ENCODE measurements around the gene PRXL2B.
A peak's percentile ranks its signal among the peaks of the same experiment; 100 is the strongest.
"Not testable (repeated sequence)": the region's sequence is repeated elsewhere in the genome, so short reads cannot be mapped to it uniquely, and the experiment has no call there.

The PRXL2B gene

DNA sequence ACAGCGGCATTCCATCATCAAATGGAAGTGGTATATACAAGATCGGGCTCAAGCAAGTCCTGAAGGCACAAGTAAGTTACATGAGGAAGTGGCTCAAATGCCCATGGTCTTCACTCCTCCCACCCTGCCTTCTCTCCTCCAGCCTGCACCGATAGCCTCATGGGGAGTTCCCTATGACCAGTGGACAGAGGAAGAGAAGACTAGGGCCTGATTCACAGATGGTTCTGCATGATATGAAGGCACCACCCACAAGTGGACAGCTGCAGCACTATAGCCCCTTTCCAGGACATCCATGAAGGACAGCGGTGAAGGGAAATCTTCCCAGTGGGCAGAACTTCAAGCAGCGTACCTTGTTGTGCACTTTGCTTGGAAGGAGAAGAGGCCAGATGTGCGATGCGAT is 39.2 kb downstream of the PRXL2B start:
- ATAC-seq, DNase-seq, H3K4me3 Mint-ChIP-seq, H3K27ac Mint-ChIP-seq: not testable (repeated sequence)
- Mint-ChIP-seq H3K27me3 (peaks cover 59% of the 10 kb centered on the region), H3K9me3 (peaks cover 0 to 16% of the 10 kb centered on the region in 2 donors), H3K4me1 (peaks cover 31% of the 10 kb centered on the region)

GRCh38 chr1:2627746-2628145 is 41.2 kb downstream of the PRXL2B start:
- peaks cover 0 to 10% of the 10 kb centered on the region in 2 donors for H3K9me3 Mint-ChIP-seq
- H3K4me3 Mint-ChIP-seq = peak overlapping the region in 1 of 2 donors; percentile 26
- ATAC-seq = no peak
- peaks cover 77% of the 10 kb centered on the region for H3K27me3 Mint-ChIP-seq
- no peak for DNase-seq
- H3K4me1 Mint-ChIP-seq = peaks cover 37% of the 10 kb centered on the region
- H3K27ac Mint-ChIP-seq = no peak overlapping the region

DNA sequence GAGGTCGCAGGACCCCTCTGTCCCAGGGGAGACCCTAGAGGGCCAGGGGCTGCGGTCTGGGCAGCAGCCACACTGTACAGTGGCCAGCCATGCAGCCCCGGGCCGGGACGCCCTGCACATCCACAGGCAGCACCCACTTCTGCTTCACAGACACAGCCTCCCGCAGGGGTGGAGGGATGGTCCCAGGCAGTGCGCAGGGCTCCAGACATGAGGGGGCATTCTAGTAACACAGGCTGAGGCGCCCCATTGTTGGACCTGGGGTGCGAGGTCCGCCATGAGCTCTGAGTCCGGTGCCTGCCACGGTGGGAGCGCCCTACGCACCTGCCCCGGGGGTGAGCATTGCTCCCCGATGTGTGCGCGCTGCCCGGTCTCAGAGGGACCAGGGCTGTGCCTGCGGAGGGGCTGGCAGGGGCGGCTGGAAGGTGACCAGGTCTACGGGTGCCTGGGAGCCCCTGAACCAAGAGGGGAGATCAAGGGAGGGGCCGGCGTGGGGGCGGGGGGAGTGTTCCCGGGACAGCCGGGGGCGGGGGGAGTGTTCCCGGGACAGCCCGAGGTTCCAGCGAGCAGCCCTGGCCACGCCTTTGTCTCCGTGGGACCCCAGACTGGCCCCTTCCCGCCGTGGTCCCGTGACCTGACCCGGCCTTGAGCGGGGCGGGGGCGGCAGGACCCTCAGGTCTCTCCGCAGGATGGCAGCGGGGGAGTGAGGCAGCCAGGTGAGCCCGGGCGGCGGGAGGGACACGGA is 41.8 kb downstream of the PRXL2B start:
- H3K27me3 Mint-ChIP-seq = peaks cover 77% of the 10 kb centered on the region
- ATAC-seq = peak; percentile 50
- peaks cover 37% of the 10 kb centered on the region for H3K4me1 Mint-ChIP-seq
- peaks cover 0 to 10% of the 10 kb centered on the region in 2 donors for H3K9me3 Mint-ChIP-seq
- peak overlapping the region; percentile 44 to 70 for H3K4me3 Mint-ChIP-seq
- no peak overlapping the region for H3K27ac Mint-ChIP-seq
- DNase-seq = no peak

GRCh38 chr1:2628933-2629626 is 42.5 kb downstream of the PRXL2B start:
- peaks cover 0 to 10% of the 10 kb centered on the region in 2 donors for H3K9me3 Mint-ChIP-seq
- peak overlapping the region in 1 of 2 donors; percentile 21 for H3K4me3 Mint-ChIP-seq
- DNase-seq = no peak
- peaks cover 77% of the 10 kb centered on the region for H3K27me3 Mint-ChIP-seq
- H3K4me1 Mint-ChIP-seq = peaks cover 32% of the 10 kb centered on the region
- H3K27ac Mint-ChIP-seq = no peak overlapping the region
- ATAC-seq = peak; percentile 49

- peak overlapping the region in 1 of 2 donors; percentile 26 for H3K4me3 Mint-ChIP-seq
These were observed 43.3 kb downstream of the PRXL2B start for GRCh38 chr1:2629627-2630497.

DNA sequence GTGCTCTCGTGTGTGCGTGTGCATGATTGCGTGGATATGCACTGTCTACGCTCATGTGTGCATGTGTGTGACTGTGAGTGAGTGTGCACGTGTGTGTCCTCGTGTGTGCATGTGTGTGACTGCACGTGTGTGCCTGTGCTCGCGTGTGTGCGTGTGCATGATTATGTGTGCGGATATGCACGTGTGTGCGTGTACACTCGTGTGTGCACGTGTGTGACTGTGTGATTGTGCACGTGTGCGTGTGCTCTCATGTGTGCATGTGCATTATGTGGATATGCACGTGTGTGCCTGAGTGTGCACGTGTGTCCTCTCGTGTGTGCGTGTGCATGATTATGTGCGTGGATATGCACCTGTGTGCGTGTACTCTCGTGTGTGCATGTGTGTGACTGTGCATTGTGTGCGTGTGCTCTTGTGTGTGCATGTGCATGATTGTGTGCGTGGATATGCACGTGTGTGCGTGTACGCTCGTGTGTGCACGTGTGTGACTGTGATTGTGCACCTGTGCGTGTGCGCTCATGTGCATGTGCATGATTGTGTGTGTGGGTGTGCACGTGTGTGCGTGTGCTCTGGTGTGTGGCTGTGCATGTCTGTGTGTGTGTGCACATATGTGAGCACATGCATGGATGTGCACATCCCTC is 44.0 kb downstream of the PRXL2B start:
- Mint-ChIP-seq H3K4me3 (no peak overlapping the region), H3K27ac (no peak overlapping the region)
- no peak for DNase-seq

More at GRCh38 chr1:2629627-2630497, 43.3 kb downstream of the PRXL2B start:
- Mint-ChIP-seq H3K27ac (no peak overlapping the region), H3K27me3 (peaks cover 71% of the 10 kb centered on the region), H3K4me1 (peaks cover 31% of the 10 kb centered on the region), H3K9me3 (peaks cover 0 to 10% of the 10 kb centered on the region in 2 donors)
- DNase-seq (no peak), ATAC-seq (no peak)

DNA sequence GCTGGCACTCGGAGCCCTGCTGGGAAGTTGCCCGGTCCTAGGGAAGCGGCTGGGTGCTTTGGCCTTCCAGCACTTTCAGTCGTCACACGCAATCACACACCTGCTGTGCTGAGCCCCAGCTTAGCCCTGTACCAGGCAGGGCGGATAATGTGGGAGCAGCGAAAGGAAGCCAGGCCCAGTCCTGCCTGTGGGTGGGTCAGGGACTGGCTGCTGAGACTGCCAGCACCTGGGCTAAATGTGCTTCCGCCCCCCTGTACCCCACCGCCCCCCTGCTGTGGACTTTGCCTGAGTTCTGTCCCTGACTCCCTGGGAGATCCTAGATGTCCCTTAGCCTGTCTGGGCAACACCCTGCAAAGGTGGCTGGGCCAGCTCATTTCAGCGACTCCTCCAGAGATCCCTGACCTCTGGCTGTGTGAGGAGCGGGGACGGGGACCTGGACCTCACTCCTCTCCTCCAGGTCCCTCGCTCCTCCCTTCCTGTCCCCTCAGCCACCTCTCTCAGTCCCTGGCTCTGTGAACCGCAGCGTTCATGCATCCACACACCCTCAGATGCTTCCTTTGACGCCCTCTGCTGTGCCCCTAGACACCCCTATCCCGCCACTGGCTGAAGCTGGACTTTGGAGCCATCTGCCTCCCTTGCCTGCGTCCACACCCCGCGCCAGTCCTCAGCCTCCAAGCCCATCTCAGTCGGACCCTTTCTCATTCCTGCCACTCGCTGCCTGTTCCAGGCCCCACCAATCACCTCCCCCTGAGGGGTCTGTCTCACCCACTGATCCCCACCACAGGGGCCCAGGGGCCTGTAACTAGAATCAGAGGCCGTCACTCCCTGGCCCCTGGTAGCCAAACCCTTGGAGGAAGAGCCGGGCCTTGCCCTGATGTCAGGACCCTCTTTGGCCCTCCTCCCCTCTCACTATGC is 44.8 kb downstream of the PRXL2B start:
- Mint-ChIP-seq H3K9me3 (peaks cover 0 to 15% of the 10 kb centered on the region in 2 donors), H3K4me1 (peaks cover 31% of the 10 kb centered on the region), H3K27me3 (peaks cover 62% of the 10 kb centered on the region), H3K4me3 (no peak overlapping the region), H3K27ac (no peak overlapping the region)
- ATAC-seq (no peak), DNase-seq (no peak)

More for the DNA sequence above, 44.0 kb downstream of the PRXL2B start:
- no peak for ATAC-seq
- H3K9me3 Mint-ChIP-seq = peaks cover 0 to 10% of the 10 kb centered on the region in 2 donors
- H3K4me1 Mint-ChIP-seq = peaks cover 31% of the 10 kb centered on the region
- peaks cover 65% of the 10 kb centered on the region for H3K27me3 Mint-ChIP-seq

DNA sequence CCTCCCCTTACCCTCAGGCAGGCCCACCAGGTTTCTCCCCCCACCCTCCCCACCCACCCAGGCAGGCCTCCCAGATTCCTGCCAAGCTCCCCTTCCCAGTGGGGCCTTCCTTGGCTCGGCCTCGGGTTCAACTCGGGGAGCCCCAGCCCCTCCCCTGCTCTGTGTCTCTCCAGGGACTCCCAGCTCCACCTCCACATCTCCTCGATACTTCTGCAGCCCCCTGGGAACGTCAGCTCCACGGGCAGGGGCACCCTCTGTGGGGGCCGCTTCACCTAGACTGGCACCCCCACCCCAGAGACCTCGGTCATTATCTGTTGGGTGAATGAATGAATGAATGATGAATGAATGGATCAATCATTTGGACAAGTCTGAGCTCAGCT is 45.5 kb downstream of the PRXL2B start:
- H3K9me3 Mint-ChIP-seq = peaks cover 3 to 21% of the 10 kb centered on the region in 2 donors
- ATAC-seq (no peak), DNase-seq (no peak)
- peaks cover 31% of the 10 kb centered on the region for H3K4me1 Mint-ChIP-seq
- peaks cover 58% of the 10 kb centered on the region for H3K27me3 Mint-ChIP-seq
- H3K4me3 Mint-ChIP-seq = no peak overlapping the region
- peak overlapping the region in 1 of 2 donors; percentile 84 for H3K27ac Mint-ChIP-seq

- DNase-seq (no peak), ATAC-seq (no peak)
- Mint-ChIP-seq H3K4me3 (no peak within 1 kb of the TSS), H3K4me1 (peaks cover 31% of the 10 kb centered on the region), H3K27me3 (peaks cover 51% of the 10 kb centered on the region), H3K9me3 (peaks cover 4 to 24% of the 10 kb centered on the region in 2 donors), H3K27ac (peak within 1 kb of the TSS; percentile 7 to 84)
These were observed 46.2 kb downstream of the PRXL2B start, which contains the start of gene MMEL1 for GRCh38 chr1:2632561-2633361. Gene MMEL1 (minus strand): TSS chr1:2633016. CDS start chr1:2629484, 3,532 bp downstream.

- peaks cover 25% of the 10 kb centered on the region for H3K4me1 Mint-ChIP-seq
- peaks cover 4 to 24% of the 10 kb centered on the region in 2 donors for H3K9me3 Mint-ChIP-seq
- peaks cover 44% of the 10 kb centered on the region for H3K27me3 Mint-ChIP-seq
- ATAC-seq (no peak), DNase-seq (no peak)
- no peak overlapping the region for H3K4me3 Mint-ChIP-seq
- H3K27ac Mint-ChIP-seq = peak overlapping the region in 1 of 2 donors; percentile 42
These were observed 46.9 kb downstream of the PRXL2B start for GRCh38 chr1:2633366-2633935.

- peaks cover 42% of the 10 kb centered on the region for H3K27me3 Mint-ChIP-seq
- peaks cover 27% of the 10 kb centered on the region for H3K4me1 Mint-ChIP-seq
- H3K4me3 Mint-ChIP-seq = no peak overlapping the region
- DNase-seq = no peak
- no peak for ATAC-seq
- peaks cover 4 to 24% of the 10 kb centered on the region in 2 donors for H3K9me3 Mint-ChIP-seq
- H3K27ac Mint-ChIP-seq = no peak overlapping the region
These were observed 47.4 kb downstream of the PRXL2B start for GRCh38 chr1:2633936-2634491.

DNA sequence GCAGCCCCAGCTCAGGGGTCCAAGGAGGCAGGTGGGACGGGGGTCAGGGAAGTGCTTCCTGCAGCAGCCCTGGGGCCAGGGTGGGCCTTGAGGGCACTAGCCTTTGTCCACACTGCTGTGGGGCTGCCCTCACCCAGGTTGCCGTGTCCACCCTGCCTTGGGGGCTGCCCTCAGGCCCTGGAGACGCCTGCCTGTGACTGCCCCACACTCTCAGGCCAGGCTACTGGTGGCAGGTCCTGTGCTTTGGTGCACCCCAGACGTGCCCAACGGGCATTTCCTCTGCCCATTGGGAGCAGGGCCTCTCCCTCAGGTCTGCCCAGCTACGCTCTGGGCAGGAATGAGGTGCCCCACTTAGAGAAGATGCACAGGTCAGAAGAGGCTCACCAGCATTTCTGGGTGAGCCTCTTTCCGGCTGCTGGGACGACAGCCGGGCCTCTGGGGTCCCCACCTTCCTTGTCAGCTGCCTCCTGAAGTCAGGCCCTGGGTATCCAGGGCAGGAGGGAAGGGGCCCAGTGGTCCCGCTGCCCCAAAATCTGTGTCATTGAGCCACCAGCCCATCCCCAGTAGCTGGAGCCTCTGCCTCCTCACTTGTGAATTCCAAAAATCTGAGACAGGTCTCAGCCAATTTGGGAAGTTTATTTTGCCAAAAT is 48.9 kb downstream of the PRXL2B start:
- Mint-ChIP-seq H3K4me1 (peaks cover 34% of the 10 kb centered on the region), H3K27me3 (peaks cover 28% of the 10 kb centered on the region), H3K27ac (no peak overlapping the region), H3K4me3 (no peak overlapping the region), H3K9me3 (peaks cover 4 to 19% of the 10 kb centered on the region in 2 donors)
- ATAC-seq (no peak), DNase-seq (no peak)
